Right lobe of liver (tissue), 4 donors: ENCODE measurements around the gene RASA2.

Experiments
- CTCF ChIP-seq, 4 donors: fragments of 200-600 bp in 3 of 4; fragments of 450-650 bp in 1 of 4; IDR thresholded peaks; one replicate each; pipeline versions ENCODE4 v1.5.1 to v1.8.0; 2016 to 2022; ENCODE audit warnings: antibody characterized with exemption in 4 of 4, mild to moderate bottlenecking in 2 of 4
- POLR2A ChIP-seq: fragments of 450-650 bp; IDR thresholded peaks from one replicate; pipeline ENCODE4 v1.6.1; 2017; ENCODE audit warnings: antibody characterized with exemption, mild to moderate bottlenecking
- donor health status: DM: no; HTN: no; CAD: no.
- donor health status: DM: no; HTN: no; CAD: no.
- donor health status: DM: no; HTN: yes; CAD: no.

- TF ChIP-seq CTCF (IDR thresholded peaks at IDR 0.05): no peak
- no peak for TF ChIP-seq POLR2A
Observed at GRCh38 chr3:141477224-141477623, 9.6 kb upstream of the RASA2 start.
